Measurements from ENCODE around the gene OCLN.

GRCh38 chr5:69491838-69492390 lies 676 bp upstream of the OCLN start:
- no peak for TF ChIP-seq CTCF (IDR thresholded peaks at IDR 0.05)
- TF ChIP-seq POLR2AphosphoS5 (IDR thresholded peaks at IDR 0.05; ENCODE audit: insufficient read depth in 1 of 2, low read depth in 1 of 2) = no peak
- TF ChIP-seq POLR2A (IDR thresholded peaks at IDR 0.05) = no peak
